IPS DF 4.7 (cell line): ENCODE measurements around the gene CAPN10.

ENCODE experiments used
- DNase-seq: peaks from one replicate; pipeline ENCODE4 v3.0.0-alpha.2; 2013; ENCODE audit warnings: low spot score; ENCODE audit errors: extremely low read depth

The CAPN10 gene

GRCh38 chr2:240637116-240637900 lies 50.8 kb downstream of the CAPN10 start:
- DNase-seq, result no peak

- no peak for DNase-seq
Observed at GRCh38 chr2:240637901-240638345, 51.4 kb downstream of the CAPN10 start.

- no peak for DNase-seq
Observed at GRCh38 chr2:240638512-240639160, 52.1 kb downstream of the CAPN10 start.

GRCh38 chr2:240639566-240639965 lies 53.0 kb downstream of the CAPN10 start:
- DNase-seq, result no peak

GRCh38 chr2:240640939-240641338 lies 54.4 kb downstream of the CAPN10 start:
- no peak for DNase-seq

GRCh38 chr2:240642061-240642805 lies 55.7 kb downstream of the CAPN10 start:
- no peak for DNase-seq

GRCh38 chr2:240642806-240643092 lies 56.2 kb downstream of the CAPN10 start:
- DNase-seq, result no peak

- DNase-seq, result no peak
Observed at GRCh38 chr2:240643093-240643810, 56.7 kb downstream of the CAPN10 start.

- no peak for DNase-seq
Observed at GRCh38 chr2:240643811-240644150, 57.2 kb downstream of the CAPN10 start.

- no peak for DNase-seq
Observed at GRCh38 chr2:240644171-240644651, 57.7 kb downstream of the CAPN10 start.

GRCh38 chr2:240644859-240645301 lies 58.3 kb downstream of the CAPN10 start:
- DNase-seq, result no peak

GRCh38 chr2:240645346-240645745 lies 58.8 kb downstream of the CAPN10 start:
- DNase-seq, result no peak

GRCh38 chr2:240645801-240646175 lies 59.3 kb downstream of the CAPN10 start:
- no peak for DNase-seq

- no peak for DNase-seq
Observed at GRCh38 chr2:240646176-240646899, 59.8 kb downstream of the CAPN10 start.

- no peak for DNase-seq
Observed at GRCh38 chr2:240646900-240647502, 60.5 kb downstream of the CAPN10 start.

- no peak for DNase-seq
Observed at GRCh38 chr2:240647503-240648154, 61.1 kb downstream of the CAPN10 start.

GRCh38 chr2:240648155-240648649 lies 61.7 kb downstream of the CAPN10 start:
- no peak for DNase-seq
